HG03558 (cell line): ENCODE measurements around the gene SLC35B2.

Experiments
- ATAC-seq: cut with Tn5 transposase; IDR thresholded peaks from one replicate; pipeline ENCODE4 v1.9.1; 2021; ENCODE audit warnings: moderate number of reproducible peaks; ENCODE audit not compliant: unreplicated experiment; ENCODE audit errors: extremely low read depth

SLC35B2 gene

DNA sequence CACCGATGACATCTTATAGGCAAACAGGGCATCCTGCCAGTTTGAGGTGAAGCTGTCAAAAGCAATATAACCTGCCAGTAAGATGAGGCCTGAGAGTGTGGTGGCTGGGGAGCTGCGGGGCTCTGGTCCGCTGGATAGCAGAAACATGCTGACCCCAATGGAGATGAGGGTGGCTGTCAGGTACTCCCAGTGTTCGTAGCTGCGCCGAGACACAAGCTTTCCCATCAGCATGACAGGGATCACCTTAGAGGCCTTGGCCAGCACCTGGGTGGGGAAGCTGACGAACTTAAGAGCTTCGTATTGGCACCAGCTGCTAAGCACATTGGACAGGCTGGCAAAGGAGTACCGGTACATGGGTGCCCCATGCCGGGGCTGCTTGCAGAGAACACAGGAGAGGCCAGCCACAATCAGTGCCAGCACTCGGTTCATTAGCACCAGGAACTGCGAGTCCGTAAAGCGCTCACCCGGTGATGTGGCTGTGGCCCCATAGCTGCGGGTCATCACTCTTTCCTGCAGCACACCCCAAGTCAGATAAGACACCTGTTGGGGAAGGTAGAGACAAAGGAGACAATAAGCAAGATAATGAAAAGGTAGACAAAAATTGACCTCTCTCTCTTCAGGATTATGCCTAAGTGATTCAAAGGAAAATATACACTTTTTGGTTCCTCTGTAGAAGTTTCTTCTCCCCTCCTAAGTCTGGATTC is 2.1 kb downstream of the SLC35B2 start:
- no peak for ATAC-seq

DNA sequence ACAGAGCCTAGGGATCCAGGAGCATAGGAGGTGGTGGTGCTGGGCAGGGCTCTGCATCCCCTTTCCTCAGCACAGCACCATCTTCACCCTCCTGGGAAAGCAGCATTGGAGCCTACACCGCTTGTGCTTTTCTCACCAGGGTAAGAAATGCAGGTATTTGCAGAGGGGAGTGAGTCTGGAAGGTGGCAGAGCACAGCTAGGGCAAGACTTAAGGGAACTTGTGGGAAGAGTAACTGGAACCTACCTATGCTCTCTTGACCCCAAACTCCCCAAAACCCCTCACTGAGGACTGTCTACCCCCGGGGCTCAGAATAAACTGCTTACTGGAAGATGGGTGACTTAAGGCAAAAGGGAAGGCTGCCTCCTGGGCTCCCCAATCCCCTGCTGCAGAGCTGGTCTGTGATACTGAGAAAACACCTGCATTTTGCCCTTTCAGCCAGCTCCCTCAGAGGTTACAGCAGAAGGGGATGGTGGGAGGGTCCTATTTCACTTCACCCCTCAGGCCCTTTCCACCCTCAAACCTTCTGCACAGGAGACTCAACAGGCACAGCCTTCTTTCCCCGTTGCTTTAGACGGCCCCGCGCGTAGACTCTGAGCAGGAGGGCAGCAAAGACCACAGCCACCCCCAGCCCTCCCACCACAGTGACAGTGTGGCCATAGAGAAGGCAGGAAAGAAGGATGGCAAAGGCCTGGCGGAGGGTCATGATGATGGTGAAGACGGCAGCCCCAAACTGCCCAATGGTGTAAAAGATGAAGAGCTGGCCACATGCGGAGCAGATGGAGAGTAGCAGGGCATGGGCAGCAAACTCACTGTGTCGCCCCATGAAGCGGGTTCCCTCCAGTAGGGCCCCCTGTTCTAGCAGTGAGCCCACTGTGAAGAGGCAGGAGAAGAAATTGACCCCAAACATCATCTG is 2.9 kb downstream of the SLC35B2 start:
- ATAC-seq: no peak

DNA sequence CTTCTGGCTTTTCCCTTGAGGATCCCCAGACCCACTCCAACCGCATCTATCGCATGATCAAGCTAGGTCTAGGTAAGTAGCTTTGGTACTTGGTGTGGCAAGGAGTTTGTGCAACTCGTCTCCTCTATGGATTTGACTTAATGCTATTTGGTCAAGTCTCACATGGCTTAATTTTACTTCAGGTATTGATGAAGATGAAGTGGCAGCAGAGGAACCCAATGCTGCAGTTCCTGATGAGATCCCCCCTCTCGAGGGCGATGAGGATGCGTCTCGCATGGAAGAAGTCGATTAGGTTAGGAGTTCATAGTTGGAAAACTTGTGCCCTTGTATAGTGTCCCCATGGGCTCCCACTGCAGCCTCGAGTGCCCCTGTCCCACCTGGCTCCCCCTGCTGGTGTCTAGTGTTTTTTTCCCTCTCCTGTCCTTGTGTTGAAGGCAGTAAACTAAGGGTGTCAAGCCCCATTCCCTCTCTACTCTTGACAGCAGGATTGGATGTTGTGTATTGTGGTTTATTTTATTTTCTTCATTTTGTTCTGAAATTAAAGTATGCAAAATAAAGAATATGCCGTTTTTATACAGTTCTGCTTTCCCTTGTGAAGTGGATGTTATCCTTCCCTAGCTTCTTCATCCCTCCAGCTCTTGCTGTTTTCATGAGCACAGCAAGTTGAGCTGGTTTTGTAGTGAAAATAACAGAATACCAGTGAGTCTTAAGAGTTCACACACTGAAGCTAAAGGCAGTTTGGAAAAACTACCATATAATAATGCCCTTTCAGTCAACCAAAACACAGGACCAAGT is 3.8 kb downstream of the SLC35B2 start:
- no peak for ATAC-seq

DNA sequence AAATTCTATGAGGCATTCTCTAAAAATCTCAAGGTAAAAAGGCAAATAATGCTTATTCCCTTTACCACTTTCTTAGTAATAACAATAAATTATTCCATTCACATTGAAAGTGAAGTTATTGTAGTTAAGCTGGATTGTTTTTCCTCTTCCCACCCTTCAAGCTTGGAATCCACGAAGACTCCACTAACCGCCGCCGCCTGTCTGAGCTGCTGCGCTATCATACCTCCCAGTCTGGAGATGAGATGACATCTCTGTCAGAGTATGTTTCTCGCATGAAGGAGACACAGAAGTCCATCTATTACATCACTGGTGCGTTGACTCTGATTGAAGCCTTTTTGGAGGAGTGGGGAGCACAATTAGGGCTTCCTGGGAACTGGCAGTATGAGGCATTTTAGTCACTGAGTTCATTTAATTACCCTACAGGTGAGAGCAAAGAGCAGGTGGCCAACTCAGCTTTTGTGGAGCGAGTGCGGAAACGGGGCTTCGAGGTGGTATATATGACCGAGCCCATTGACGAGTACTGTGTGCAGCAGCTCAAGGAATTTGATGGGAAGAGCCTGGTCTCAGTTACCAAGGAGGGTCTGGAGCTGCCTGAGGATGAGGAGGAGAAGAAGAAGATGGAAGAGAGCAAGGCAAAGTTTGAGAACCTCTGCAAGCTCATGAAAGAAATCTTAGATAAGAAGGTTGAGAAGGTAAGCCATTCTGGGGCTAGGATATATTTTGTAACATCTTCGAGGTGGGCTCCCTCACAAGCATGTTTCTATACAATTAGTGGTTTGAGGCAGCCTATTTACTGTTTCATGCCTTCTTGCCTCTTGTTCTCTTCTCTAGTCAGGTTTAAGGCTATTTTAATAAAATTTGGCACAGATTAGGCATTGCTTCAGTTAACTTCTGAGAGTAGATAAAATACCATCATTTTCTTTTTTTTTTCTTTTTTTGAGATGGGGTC is 5.5 kb downstream of the SLC35B2 start:
- ATAC-seq: no peak

DNA sequence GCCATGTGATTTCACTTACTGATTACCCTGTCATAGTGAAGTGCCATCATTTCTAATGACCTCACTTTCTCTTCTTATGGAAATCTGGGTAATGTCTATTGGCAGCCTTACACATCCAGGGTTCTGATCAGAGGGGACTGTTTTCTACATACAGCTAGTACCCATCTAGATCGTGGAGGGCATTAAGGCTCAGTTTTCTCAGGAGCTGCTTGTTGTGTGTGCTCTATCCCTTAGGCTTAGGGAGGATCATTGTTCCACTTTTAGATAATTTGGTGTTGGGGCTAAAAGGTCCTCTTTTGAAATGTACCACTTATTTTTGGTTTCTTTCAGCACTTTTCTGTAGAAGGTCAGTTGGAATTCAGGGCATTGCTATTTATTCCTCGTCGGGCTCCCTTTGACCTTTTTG is 6.6 kb downstream of the SLC35B2 start:
- no peak for ATAC-seq

- no peak for ATAC-seq
These were observed 7.1 kb downstream of the SLC35B2 start for GRCh38 chr6:44250067-44250717.

GRCh38 chr6:44249082-44249748 is 8.1 kb downstream of the SLC35B2 start:
- ATAC-seq: no peak

DNA sequence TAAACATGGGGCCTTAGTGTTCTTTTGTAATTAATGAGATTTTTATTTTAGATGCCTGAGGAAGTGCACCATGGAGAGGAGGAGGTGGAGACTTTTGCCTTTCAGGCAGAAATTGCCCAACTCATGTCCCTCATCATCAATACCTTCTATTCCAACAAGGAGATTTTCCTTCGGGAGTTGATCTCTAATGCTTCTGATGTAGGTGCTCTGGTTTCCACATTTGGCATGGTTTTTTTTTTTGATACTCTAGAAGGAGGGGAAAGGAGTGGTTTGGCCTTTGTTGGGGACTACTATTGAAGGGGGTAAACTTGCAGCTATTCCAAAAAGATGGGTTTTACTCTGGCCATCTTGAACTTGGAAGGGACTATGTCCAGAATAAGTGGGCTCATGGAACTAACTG is 8.7 kb downstream of the SLC35B2 start:
- ATAC-seq: no peak

DNA sequence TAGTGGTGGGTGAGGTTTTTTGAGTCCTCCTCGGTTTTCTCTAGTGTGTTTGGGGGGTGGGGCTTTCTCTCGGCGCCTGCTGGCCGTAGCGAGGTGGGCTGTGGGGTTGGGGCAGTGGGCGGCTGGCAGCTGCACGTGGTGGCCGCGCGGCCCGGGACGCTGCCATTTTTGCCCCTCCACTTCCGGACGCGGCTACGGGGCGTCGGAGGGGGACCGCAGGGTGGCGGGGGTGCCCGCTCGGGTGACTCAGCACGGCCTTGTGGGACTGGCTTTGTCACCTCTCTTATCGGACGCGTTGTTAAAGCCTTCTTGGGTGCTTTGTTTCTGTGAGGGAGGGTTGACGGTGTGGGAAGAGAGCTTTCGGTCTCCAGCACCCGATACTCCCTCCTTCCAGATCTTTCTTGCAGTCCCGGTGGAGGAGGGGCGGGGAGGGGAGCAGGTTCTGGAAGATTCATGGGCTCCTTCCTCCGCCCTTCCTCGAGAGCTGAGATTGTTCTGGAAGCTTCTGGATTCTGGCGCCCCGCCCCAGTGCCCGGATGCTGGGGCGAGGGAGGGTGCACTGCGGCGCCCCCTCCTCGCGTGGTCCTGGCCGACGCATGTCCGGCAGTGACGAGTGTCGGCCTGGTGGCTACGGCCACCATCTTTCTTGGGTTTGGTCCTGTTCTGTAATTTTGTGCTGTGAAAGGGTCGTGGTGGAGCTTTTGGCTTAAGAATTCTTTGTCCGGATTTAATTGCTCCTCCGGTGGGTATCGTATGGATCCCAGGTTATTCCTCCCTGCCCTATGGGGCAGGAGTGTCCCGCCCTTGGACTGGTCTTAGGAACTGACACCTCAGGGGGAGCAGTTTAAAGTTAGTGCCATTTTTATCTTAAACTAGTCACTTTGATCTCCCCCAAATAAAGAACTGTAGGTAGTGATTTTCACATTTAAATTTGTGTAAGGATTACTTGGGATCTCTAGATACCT is 9.7 kb downstream of the SLC35B2 start:
- ATAC-seq: no peak

GRCh38 chr6:44246663-44247337 is 10.5 kb downstream of the SLC35B2 start, which contains the start of gene HSP90AB1:
TSS of gene HSP90AB1 (plus strand) at chr6:44247101. CDS start at chr6:44248630, 1,529 bp downstream.
- peak; percentile 29 for ATAC-seq

DNA sequence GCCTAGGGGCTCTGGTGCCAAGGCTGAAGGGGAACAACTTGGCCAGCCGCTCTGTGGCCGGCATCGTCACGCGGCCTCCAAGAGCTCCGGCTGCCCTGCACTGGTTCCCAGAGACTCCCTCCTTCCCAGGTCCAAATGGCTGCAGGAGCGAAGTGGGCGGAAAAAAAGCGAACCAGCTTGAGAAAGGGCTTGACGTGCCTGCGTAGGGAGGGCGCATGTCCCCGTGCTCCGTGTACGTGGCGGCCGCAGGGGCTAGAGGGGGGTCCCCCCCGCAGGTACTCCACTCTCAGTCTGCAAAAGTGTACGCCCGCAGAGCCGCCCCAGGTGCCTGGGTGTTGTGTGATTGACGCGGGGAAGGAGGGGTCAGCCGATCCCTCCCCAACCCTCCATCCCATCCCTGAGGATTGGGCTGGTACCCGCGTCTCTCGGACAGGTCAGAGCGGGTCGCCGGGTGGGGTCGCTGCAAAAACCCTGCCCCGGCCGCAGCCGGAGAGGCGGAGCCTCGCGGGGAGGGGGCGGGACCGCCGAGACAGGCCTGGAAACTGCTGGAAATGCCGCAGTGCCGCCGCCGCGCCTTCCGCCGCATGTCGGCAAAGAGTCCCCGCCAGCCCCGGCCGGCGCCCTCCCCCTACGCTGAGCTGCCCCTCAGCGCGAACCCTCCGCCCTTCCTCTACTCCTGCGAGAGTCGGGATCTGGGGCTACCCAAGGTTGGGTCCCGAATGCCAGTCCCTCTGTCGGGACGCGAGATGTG is 11.2 kb downstream of the SLC35B2 start:
- ATAC-seq: peak; percentile 29

DNA sequence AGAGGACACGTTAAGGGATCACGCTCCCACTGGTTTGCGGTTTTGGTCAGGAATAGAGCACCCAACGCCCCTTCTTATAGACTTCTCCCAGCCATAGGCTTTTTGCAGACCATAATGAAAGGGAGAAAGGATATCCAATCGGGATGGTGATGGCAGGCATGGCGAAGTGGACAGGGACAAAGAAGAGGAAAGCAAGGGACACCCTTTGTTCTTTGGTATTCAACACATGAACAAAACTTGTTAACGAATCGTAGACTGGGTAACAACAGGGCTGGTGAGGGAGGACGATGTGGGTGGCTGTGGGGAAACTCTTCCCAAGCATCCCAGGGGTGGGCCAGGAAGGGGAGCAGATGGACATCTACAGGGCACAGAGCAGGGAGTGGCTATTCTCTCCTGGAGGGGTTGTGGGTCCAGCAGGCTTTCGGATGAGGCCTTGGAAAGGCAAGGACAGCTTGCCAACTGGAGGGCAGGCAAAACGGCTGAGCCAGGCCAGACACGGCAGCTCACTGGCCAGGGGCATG is 11.9 kb downstream of the SLC35B2 start:
- ATAC-seq: no peak

DNA sequence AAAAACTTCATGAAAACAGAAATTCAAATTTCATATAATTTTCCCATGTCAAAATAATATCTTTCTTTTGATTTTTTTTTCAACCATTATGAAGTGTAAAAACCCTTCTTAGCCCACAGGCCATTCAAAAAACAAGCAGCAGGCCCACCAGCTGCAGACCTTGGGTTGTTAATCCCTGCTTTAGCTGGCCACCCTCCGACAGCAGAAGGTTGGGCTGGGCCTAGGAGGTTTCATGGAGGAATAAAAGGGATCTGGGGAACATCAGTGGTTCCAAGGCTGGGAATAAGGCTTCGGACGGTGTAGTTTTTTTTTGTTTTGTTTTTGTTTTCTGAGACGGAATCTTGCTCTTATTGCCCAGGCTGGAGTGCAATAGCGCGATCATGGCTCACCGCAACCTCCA is 14.0 kb downstream of the SLC35B2 start:
- ATAC-seq: no peak

GRCh38 chr6:44238687-44239350 is 18.5 kb downstream of the SLC35B2 start:
- no peak for ATAC-seq

DNA sequence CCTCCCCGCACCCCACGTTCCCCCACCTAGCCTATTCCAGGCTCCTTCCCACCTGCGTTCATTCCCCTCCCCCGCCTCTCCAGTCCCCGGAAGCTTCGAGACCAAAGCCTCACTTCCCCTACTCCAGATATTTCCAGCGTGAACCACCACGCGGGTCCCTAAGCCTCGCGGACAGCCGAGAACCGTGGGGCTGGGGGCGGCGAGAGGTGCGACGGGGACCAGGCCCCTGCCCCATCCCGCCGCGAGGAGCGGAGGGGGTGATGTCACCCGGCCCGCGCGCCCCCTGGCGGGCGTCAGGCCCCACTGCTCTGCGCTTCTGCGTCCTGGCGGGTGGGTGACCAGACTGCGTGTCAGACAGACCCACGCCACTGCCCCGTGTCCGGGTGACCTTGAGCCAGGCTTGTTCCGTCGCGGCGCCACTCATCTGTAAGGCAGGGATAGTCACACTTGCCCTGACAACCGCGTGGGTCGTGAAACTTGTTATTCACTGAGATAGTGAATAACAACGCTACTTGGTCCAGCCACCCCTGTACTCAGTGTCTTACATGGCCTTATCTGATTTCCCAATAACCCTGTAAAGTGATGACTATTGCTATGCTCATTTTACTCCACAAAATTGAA is 19.4 kb downstream of the SLC35B2 start:
- ATAC-seq: no peak
